Retinal pigment epithelial cell (primary cell): ENCODE measurements around the gene ARG2.

ENCODE experiments used
- DNase-seq: peaks from one replicate; pipeline ENCODE4 v3.0.0-alpha.2; 2010; ENCODE audit warnings: low read depth
- H3K4me3 ChIP-seq: 2 replicates; pipeline ENCODE4 v1.5.1; 2011; ENCODE audit warnings: mild to moderate bottlenecking, low read length, control low read depth, moderate library complexity
- TF ChIP-seq, protein P1 (sequence below): conservative IDR thresholded peaks from 2 replicates; pipeline ENCODE4 v1.5.1; 2011; ENCODE audit warnings: low read depth, low read length, control low read depth, inconsistent platforms

The ARG2 gene

GRCh38 chr14:67619446-67620216, at the start of gene ARG2:
ARG2 (plus strand) TSS chr14:67619920; CDS start chr14:67619978, 58 bp downstream.
- TF ChIP-seq, protein P1, sequence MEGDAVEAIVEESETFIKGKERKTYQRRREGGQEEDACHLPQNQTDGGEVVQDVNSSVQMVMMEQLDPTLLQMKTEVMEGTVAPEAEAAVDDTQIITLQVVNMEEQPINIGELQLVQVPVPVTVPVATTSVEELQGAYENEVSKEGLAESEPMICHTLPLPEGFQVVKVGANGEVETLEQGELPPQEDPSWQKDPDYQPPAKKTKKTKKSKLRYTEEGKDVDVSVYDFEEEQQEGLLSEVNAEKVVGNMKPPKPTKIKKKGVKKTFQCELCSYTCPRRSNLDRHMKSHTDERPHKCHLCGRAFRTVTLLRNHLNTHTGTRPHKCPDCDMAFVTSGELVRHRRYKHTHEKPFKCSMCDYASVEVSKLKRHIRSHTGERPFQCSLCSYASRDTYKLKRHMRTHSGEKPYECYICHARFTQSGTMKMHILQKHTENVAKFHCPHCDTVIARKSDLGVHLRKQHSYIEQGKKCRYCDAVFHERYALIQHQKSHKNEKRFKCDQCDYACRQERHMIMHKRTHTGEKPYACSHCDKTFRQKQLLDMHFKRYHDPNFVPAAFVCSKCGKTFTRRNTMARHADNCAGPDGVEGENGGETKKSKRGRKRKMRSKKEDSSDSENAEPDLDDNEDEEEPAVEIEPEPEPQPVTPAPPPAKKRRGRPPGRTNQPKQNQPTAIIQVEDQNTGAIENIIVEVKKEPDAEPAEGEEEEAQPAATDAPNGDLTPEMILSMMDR, result no peak
- DNase-seq, result peak; percentile 82
- H3K4me3 ChIP-seq, result peak within 1 kb of the TSS; percentile 72

DNA sequence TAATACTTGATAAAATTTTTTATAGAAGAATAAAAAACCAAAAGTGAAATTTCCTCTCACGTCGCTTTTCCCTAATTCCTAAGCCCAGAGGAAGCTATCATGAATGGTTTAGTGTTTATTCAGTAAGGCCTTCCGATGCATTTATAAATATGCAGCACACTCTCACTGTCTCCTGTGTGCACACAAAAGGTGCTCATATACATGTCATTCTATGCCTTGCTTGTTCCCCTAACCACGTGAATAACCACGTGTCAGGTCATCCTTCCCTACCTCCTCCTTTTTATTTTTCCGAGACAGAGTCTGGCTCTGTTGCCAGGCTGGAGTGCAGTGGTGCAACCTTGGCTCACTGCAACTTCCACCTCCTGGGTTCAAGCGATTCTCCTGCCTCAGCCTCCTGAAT, 49.3 kb upstream of the ARG2 start:
- no peak for DNase-seq
- H3K4me3 ChIP-seq, result no peak overlapping the region
- TF ChIP-seq, protein P1, result no peak

DNA sequence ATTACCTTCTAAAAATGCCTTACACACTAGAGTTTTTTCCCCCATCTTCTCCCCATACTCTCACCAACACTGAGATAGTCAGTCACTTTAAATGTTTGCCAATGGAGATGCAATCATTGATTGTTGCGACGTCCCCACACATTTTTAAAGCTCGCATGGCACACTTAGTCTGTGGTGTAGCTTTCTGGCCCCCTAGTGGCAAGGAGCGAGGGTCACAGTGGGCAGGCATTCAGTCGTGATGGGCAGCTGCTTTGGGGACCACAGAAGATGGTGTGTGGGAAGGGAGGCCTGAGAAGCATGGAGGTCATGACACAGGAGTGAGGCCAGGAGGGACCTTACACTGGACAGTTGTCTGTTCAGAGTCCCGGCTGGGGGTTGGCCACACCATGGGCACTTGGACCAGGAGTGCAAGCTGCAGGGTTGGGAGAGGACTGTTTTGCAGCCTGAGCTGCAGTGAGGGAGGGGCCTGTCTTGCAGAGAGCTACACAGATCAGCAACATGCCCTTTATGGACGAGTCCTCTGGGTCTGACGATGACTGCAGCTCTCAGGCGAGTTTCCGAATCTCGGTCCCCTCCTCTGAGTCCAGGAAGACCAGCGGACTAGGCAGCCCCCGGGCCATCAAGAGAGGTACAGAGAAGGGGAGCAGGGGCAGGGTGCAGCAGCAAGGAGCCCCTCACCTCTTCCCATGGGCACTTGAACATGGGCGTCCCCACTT, 48.3 kb upstream of the ARG2 start:
- no peak overlapping the region for H3K4me3 ChIP-seq
- DNase-seq, result no peak
- TF ChIP-seq, protein P1, result peak; percentile 96

- TF ChIP-seq, protein P1, result no peak
- no peak for DNase-seq
Measured at GRCh38 chr14:67571991-67572323, 47.8 kb upstream of the ARG2 start.

GRCh38 chr14:67572608-67573007, 47.1 kb upstream of the ARG2 start:
- no peak for DNase-seq
- no peak overlapping the region for H3K4me3 ChIP-seq
- TF ChIP-seq, protein P1, result no peak

More at GRCh38 chr14:67571991-67572323, 47.8 kb upstream of the ARG2 start:
- H3K4me3 ChIP-seq, result no peak overlapping the region

- no peak for DNase-seq
- no peak overlapping the region for H3K4me3 ChIP-seq
- TF ChIP-seq, protein P1, result no peak
Measured at GRCh38 chr14:67573228-67574010, 46.3 kb upstream of the ARG2 start.
